Skeletal muscle cell (primary cell): ENCODE measurements around the gene GATD1.
"Not testable (repeated sequence)": the region's sequence is repeated elsewhere in the genome, so short reads cannot be mapped to it uniquely, and the experiment has no call there.

Experiments used
- DNase-seq: peaks from one replicate; pipeline ENCODE4 v3.0.0-alpha.2; 2010; ENCODE audit warnings: low read depth
- H3K4me3 ChIP-seq: 2 replicates; pipeline ENCODE4 v1.5.1; 2011; ENCODE audit warnings: low read depth, mild to moderate bottlenecking, control low read depth, low read length, moderate library complexity

Gene GATD1

DNA sequence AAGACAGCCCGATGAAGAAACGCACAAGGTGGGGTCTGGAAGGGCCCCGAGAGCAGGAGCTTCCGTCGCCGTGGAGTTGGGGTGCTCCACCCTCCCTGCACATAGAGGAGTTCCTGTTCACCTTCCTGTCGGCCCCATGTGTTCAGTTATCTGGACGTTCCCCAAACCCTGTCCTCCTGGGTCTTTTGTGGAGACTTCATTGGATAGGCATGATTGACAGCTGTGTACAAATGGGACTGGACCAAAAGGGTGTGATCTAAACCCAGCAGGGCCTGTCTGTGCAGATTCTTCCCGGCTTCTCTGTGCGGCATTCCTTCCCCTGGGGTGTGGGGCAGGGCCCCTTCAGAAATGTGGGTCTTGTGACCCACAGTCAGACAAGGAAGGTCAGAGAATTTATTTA, 39.4 kb downstream of the GATD1 start:
- DNase-seq, H3K4me3 ChIP-seq: not testable (repeated sequence)

DNA sequence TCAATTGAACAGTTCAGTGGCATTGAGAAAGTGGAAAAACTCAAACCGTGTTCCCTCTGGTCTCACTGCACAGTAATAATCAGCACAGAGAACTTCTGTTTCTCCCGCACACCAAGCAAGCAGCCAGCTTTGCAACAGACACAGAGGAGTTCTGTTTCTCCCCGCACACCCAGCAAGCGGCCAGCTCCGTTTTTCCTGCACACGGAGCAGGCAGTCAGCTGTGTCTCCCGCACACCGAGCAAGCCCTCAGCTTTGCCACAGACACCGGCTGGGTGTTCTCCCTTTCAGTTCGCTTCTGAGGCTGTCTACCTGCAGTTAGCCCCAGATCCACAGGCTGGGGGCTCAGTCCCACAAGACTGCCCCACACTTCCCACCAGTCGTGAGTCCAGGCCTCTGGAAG, 39.9 kb downstream of the GATD1 start:
- H3K4me3 ChIP-seq: no peak overlapping the region
- DNase-seq: no peak

DNA sequence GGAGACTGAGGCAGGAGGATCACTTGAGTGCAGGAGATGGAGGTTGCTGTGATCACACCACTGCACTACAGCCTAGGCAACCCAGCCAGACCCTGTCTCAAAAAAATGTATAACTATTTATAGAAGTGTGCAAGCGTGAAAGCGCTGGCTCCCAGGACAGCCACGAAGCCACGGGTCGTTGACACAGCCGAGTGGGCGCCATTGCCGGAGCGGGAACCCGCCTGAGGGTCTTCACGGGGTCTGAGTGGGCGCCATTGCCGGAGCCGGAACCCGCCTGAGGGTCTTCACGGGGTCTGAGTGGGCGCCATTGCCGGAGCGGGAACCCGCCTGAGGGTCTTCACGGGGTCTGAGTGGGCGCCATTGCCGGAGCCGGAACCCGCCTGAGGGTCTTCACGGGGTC, 42.7 kb downstream of the GATD1 start:
- not testable (repeated sequence) for DNase-seq, H3K4me3 ChIP-seq

DNA sequence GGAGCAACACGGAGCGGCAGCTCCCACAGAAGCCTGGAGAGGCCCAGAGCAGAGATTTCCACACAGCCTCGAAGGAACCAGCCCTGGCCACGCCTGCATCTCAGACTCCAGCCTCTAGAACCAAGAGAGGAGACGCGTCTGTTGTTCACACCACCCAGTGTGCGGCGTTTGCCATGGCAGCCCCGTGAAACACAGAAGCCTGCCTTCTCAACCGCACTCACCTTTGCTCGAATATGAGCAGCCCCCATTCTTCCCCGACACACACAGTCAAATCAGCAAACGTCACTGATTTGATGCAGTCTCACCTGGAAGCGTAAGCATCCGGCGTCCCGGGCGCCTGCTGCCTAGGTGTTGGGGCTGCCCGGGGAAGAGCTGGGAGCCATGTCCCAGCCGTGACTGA, 44.2 kb downstream of the GATD1 start:
- no peak for DNase-seq
- H3K4me3 ChIP-seq: no peak overlapping the region

DNA sequence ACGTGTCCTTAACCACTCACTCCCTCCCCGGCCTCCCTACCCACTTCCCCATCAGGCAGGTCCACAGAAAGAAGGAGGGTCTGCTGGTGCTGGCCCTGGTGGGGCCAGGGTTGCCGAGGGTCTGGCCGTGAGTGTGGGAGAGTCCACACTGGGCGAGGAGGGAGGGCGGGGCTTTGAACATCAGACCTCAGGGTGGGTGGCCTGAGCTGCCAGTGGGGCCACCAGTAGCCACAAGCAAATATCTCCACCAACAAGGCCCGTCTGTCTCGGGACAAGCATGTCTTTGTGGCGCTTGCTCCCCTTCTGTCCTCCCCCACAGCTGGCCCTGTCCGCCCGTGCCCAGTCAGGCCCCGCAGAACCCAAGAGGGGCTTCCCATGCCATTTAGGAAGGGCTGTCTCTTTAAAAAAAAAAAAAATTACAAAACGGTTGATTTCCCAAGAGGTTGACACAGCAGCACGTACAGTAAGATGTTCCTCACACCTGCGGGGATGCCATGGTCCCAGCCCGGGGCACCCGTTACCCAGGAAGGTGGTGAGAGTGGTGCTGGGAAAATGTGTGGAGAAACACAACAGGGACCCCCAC, 47.7 kb downstream of the GATD1 start:
- no peak overlapping the region for H3K4me3 ChIP-seq
- DNase-seq: no peak

DNA sequence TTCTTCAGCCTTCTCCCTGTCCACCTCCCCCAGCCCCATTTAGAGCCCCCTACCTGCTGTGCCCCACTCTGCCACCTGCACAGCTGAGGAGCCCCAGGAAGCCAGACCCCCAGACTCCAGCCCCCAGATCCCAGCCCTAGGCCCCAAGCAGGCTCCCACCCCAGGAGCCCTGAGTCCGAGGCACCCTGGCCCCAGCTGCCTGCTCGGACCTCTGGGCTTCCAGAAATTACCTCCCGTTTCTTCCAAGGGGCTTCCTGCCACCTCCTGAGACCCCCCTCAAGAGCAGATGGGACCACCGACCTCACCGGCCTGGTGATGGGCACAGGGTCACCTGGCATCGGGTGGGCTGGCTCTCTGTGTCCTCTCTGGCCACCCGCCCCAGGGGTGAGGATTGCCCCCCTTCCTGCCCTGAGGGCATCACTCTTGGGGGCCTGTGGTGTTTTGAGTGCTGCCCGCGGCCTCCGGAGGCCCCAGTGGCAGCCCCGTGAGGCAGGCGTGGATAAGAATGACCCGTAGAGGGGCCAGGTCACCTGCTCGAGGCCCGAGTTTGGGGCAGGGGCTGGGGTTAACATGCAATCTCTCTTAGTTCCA, 48.3 kb downstream of the GATD1 start:
- H3K4me3 ChIP-seq: no peak overlapping the region
- no peak for DNase-seq

DNA sequence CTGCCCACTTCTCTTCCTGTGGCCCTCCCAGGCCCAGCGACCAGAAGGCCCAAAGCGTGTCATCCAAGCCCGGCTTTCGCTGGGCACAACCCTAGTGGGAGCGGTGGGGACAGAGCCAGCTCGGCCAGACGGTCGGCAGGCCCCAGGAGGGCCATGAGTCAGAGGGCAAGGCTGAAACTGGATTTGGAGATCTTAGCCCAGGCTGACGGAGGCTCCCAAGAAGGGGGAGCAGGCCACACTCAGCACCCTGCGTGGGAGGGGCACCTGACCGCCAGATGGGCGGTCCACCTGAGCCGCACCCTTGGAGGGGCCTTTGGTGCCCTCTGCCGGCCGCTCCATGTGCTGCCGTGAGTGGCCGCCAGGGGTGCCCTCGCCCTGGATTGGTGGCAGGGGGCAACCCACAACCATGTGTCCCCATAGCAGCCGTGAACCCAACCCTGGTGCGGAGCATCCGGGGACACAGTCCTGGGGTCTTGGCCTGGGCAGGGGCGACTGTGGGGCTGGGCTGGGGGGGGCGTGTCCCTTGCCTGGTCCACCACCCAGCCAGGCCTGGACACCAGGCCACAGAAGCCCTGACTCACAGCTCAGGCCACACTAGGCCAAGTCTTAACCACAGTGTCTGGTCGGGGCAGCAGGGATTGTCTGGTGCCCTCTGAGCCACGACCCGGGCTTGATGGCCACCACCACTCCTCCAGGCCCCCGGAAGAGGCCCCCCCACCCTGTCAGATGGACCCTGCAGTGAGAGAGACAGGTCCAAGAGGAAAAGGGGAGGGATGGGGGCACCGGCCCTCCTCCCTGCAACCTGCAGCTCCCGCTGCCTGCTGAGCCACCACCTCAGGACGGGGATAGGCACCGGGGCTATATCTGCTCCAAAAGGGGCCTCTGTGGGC, 49.2 kb downstream of the GATD1 start:
- DNase-seq: no peak
- no peak overlapping the region for H3K4me3 ChIP-seq

DNA sequence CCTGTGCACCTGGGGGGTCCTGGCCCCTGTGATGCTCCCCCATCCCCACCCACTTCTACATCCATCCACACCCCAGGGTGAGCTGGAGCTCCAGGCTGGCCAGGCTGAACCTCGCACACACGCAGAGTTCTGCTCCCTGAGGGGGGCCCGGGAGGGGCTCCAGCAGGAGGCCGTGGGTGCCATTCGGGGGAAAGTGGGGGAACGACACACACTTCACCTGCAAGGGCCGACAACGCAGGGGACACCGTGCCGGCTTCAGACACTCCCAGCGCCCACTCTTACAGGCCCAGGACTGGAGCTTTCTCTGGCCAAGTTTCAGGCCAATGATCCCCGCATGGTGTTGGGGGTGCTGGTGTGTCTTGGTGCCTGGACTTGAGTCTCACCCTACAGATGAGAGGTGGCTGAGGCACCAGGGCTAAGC, 50.0 kb downstream of the GATD1 start:
- DNase-seq: no peak
- H3K4me3 ChIP-seq: no peak overlapping the region

DNA sequence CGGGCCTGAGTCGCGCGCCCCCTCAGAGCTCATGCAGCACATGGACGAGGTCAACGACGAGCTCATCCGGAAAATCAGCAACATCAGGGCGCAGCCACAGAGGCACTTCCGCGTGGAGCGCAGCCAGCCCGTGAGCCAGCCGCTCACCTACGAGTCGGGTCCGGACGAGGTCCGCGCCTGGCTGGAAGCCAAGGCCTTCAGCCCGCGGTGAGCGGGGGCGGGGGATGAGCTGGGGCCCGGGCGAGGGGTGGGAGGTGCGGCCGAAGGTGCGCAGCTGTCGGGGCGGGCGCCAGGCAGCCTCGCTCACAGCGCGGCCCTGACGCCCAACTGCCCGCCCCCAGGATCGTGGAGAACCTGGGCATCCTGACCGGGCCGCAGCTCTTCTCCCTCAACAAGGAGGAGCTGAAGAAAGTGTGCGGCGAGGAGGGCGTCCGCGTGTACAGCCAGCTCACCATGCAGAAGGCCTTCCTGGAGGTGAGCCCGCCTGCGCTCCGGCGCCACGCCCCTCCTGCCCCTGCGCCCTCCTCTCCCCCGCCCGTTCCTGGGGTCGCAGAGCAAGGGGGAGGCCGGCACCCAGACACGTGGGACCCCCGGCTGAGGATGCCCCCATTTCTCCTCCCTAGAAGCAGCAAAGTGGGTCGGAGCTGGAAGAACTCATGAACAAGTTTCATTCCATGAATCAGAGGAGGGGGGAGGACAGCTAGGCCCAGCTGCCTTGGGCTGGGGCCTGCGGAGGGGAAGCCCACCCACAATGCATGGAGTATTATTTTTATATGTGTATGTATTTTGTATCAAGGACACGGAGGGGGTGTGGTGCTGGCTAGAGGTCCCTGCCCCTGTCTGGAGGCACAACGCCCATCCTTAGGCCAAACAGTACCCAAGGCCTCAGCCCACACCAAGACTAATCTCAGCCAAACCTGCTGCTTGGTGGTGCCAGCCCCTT, 50.7 kb downstream of the GATD1 start:
- peak overlapping the region; percentile 0 for H3K4me3 ChIP-seq
- no peak for DNase-seq

DNA sequence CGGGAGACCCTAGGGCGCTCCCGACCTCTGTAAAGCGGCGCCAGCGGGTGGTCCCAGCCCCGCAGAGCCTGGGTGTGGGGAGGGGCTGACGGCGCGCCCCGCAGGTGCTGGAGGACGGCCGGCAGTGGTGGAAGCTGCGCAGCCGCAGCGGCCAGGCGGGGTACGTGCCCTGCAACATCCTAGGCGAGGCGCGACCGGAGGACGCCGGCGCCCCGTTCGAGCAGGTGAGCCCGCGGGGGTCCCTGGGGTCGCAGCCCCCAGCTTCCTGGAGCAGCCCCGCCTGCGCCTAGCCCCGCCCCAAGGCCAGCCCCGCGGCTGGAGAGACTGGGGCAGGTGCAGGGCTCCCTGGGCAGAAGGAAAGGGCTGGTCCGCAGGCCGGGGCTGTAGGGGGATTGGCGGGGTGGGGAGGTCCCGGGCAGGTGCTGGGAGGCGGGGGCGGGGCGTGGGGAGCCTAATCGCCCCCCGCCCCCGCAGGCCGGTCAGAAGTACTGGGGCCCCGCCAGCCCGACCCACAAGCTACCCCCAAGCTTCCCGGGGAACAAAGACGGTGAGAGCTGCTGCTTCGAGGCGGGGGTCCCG, 51.6 kb downstream of the GATD1 start:
- no peak for DNase-seq
- no peak overlapping the region for H3K4me3 ChIP-seq

DNA sequence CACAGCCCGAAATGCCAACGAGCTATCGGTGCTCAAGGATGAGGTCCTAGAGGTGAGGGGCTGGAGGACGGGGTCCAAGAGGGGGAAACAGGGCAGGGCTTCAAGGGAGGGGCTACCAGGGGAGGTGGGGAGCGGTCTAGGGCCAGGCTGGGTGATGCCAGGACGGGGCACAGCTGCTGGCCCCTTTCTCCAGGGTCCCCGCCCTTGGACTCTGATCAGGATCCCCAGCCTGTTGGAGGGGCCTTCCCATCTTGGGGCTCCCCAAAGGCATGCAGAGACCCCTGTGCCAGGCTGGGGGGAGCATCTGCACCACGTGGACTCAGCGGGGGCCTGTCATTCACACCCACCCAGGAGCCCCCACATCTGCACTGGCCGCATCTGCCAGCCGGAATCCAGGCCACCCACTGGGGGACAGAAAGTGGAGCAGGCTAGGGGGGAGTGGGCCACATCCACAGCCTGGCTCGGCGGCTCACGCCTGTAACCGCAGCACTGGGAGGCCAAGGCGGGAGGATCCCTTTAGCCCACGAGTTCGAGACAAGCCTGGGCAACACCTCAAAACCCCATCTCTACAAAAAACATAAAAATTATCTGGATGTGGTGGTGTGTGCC, 52.4 kb downstream of the GATD1 start:
- no peak overlapping the region for H3K4me3 ChIP-seq
- DNase-seq: no peak

DNA sequence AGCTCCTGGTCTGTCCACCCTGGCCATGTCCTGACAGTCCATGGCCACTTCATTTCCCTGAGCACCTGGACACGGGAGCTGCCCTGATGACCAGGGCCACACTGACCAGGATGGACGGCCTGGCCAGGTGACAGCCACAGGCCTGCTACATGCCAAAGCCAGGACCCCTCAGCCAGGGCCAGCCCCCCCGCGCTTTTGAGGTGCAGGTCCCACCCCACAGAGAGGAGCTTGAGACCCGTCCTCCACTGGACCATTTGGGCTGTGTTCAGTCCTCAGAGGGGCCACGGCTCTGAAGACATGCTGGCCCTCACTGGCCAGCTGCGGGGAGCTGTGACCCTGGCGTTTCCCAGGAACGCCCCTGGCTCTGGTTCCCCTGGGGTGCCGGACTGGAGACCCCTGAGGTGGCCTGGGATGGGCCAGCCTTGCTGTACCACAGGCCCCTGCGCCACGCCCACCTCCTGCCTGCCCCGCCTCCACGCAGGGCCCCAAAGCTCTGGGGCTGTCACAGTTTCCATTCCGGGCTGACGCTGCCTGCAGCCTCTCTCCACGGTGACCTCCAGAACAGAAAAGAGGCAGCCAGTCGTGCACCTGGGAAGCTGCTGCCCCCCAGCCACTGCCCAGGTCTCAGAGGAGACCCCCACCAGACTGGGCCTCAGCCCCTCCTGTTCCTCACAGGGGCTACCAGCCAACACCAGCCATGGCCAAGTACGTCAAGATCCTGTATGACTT, 53.1 kb downstream of the GATD1 start:
- DNase-seq: no peak
- no peak overlapping the region for H3K4me3 ChIP-seq

DNA sequence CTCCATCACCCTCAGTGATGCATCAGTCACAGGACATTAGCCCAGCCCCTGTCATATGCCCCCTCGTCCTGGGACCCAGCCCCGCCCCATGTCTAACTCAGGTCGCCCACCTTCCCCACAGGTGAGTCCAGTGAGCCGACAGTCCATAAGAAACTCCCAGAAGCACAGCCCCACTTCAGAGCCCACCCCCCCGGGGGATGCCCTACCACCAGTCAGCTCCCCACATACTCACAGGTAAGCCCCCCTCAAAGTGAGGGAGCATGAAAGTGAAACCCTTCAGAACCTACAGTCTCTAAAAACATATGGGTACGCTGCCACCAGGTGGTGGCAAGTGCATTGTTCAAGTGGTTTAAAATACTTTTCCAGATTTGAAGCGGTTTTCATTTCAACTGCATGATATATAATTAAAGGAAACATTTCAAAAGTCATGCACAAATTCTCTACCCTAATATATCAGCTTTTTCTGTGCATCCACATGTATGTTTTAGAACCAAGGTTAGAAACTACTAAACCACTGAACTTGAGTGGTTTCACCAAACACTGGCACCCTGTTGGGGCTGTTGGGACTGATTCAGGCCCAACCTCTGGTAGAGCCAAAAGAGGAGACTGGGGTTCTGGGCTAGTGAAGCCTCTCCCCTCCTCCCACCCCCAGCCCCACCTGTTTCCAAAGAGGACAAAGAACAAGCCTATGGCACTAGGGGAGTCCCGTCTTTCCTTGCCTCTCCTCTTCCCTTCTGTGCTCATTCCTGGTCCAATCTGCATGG, 54.0 kb downstream of the GATD1 start:
- no peak for DNase-seq
- H3K4me3 ChIP-seq: no peak overlapping the region

DNA sequence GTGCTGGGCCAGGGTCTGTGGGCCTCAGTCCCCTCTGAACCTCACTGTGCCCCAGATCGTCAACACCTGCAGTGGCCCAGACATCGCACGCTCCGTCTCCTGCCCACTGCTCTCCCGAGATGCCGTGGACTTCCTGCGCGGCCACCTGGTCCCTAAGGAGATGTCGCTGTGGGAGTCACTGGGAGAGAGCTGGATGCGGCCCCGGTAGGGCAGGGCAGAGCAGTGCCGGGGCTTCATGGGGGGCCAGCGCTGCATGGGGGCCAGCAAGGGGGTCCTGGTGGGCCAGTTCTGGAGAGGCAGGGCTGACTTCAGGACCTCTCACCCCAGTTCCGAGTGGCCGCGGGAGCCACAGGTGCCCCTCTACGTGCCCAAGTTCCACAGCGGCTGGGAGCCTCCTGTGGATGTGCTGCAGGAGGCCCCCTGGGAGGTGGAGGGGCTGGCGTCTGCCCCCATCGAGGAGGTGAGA, 54.9 kb downstream of the GATD1 start:
- no peak overlapping the region for H3K4me3 ChIP-seq
- no peak for DNase-seq

DNA sequence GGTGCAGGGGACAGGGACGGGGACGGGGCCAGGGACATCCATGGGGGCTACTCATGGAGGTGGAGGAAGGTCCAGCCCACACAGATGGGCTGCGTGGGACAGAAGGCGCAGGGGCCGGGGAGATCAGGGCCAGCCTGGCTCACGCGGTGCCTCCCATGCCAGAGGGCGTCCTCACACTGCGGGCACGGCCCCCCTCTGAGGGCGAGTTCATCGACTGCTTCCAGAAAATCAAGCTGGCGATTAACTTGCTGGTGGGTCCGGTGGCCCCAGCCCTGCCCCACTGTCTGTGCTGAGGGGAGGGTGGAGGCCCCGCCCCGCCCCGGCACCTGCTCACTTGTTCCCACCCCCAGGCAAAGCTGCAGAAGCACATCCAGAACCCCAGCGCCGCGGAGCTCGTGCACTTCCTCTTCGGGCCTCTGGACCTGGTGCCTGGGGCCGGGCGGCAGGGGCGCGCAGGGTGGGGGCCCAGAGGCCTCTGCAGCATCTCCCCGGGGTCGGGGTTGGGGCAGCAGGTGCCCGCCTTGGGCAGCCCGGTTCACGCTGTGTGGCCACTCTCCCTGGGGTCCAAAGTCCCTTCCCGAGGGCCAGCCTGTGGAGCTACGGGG, 55.4 kb downstream of the GATD1 start:
- no peak for DNase-seq
- no peak overlapping the region for H3K4me3 ChIP-seq

DNA sequence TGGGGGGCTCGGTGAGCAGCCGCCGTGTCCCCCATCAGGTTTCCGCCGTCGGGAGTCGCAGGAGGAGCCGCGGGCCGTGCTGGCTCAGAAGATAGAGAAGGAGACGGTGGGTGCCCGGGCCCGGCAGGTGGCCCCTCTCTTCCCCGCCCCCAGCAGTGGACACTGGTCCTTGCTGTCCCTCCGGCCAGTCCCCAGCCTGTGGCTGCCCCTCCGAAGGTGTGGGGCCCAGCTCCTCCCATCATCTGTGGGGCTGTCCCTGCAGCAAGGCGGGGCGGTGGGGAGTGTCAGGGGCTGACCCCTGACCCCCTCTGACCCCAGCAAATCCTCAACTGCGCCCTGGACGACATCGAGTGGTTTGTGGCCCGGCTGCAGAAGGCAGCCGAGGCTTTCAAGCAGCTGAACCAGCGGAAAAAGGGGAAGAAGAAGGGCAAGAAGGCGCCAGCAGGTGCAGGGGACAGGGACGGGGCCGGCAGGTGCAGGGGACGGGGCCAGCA, 56.0 kb downstream of the GATD1 start:
- DNase-seq: no peak
- no peak overlapping the region for H3K4me3 ChIP-seq

DNA sequence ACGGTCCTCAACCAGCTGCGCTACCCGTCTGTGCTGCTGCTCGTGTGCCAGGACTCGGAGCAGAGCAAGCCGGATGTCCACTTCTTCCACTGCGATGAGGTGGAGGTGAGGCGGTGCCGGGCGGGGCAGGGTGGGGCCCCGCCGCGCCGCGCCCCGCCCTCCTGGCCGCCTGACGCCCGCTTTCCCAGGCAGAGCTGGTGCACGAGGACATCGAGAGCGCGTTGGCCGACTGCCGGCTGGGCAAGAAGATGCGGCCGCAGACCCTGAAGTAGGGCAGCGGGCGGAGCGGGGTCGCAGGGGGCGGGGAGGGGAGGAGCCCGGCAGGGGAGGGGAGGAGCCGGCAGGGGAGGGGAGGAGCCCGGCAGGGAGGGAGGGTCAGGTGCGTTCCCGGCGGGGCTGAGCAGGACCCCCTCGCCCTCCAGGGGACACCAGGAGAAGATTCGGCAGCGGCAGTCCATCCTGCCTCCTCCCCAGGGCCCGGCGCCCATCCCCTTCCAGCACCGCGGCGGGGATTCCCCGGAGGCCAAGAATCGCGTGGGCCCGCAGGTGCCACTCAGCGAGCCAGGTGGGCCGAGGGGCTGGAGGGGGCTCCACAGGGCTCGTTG, 56.5 kb downstream of the GATD1 start:
- H3K4me3 ChIP-seq: no peak overlapping the region
- no peak for DNase-seq
